ENCODE results near the gene POGZ.
"Not testable (repeated sequence)": the region's sequence is repeated elsewhere in the genome, so short reads cannot be mapped to it uniquely, and the experiment has no call there.

The POGZ gene

DNA sequence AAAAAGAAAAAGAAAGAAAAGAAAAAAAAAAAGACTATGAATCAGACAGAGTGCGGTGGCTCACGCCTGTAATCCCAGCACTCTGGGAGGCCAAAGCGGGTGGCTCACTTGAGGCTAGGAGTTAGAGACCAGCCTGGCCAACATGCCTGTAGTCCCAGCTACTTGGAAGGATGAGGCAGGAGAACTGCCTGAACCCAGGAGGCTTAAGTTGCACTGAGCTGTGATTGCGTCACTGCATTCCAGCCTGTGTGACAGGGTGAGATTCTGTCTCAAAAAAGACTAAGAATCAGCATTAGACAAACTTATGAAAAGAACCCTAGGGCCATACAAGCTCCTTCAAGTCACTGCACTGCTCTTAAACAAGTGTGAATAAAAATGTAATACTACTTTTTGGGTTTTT, 43.1 kb downstream of the POGZ start:
- no peak for DNase-seq

DNA sequence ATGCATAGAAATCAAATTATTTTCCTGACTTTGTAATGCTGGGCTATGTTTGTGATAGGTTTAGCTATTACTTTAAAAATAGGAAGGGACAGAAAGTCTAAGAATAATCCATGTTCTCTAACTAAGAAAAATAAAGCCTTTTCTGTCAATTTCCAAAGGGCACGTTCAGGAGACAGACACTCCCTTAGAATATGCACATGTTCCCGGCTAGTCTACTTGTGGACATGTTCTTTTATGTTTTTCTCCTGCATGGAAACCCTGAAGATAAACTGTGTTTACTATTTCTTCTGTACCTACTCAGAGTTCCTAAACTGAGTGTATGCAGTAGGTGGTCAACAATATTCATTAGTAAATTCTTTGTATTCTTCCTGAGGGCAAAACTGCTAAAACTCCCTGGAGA, 47.4 kb downstream of the POGZ start:
- no peak for DNase-seq

DNA sequence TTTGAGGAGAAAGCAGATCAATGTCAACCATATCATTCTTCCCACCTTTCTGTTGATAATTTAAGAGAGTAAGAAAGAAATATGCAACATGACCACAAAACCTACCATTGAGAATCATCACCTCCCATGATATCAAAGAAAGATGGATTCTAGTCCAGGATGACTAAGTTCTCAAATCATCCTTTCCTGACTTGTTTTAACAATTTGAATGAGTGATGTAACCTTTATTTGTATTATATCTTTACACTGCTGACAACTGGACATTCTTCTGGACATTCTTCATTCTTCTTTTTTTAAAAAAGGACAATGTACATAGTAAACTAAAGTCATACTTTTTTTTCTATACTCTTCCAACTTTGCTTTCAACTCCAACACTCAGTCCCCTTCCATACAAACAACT, 50.4 kb downstream of the POGZ start:
- no peak for DNase-seq

DNA sequence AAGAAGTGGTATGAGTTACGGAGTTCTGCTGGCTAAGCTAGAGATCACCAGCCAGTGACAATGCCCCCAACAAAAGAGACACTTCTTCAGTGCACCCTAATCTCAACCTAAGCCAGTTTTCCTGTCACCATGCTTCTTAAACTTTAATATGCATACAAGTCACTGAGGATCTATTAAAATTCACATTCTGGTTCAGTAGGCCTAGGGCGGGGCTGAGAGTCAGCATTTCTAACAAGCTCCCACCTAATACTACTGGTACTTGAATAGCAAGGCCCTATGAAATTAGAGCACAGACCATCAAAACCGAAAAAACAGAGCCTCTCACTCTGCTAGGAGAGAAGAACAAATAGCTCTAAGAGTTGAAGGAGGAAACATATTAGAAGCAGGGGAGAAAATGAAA, 52.0 kb downstream of the POGZ start:
- no peak for DNase-seq

DNA sequence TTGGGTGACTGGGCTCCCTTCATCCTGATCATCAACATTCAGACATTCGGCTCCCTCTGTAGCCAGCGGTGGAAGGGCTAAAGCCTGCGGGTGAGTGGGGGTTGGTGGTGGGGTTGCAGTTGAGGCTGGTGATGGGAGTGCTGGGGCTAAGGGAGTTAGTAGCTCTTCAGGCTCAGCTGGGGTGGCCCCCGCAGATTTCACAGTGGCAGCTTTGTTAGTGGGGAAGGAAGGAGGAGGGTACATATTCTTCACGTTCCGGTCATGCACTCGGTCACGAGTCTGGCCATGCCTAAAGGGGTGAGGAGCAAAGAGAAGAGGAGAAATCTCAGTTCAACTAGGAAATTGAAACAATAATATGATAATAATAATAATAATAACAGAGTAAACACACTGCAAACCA, 53.1 kb downstream of the POGZ start:
- DNase-seq, result no peak

DNA sequence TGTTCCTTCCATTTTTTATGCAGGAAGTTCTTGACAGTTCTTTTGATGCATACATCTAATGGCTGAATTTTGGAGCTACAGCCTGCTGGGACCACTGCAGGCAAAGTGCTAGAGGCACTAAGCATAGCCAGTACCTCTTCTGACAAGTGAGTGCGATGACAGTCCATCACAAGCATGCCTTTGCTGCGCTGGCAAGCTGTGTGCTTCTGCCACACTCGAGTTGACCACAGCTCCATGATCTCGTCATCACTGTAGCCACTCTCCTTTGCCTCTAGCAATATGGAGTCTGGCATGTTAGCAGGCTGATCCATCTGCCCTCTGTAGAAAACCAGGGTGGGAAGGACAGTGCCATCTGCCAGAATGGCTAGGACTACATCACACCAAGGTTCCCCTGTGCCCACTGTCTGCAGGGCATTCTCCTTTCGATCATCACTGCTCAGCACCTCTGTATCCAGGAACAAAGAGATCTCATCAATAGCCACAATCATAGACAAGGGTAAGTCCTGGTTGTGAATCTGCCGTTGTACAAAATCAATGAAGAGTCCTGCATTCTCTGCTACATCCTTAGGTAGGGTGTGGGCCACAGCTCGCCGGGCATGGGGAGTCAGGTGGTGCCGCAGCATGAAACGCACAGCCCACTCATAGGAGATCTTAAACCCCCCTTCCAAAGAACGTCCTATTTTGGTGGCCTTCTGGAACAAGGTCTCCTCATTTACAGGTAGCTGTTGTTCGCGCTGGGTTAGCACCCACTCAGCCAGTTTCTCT, 53.9 kb downstream of the POGZ start:
- DNase-seq, result no peak

DNA sequence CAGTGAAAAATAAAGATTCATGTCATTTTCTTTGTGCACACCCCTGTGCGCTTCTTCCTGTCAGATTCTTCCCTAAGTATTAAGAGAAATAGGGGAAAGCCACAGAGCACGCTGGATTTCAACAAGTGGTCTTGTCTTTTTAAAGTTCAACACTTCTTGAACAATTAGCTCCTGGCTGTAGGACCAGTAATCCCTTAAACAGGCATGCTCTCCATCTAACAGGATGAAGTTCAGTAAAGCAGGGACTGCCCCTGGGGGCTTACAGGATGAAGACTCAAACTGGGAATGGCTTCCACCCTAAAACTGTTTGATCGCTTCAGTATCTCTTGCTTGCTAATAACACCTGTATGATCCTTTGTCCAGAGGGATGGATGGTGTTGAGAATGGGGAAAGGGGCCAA, 55.7 kb downstream of the POGZ start:
- no peak for DNase-seq

DNA sequence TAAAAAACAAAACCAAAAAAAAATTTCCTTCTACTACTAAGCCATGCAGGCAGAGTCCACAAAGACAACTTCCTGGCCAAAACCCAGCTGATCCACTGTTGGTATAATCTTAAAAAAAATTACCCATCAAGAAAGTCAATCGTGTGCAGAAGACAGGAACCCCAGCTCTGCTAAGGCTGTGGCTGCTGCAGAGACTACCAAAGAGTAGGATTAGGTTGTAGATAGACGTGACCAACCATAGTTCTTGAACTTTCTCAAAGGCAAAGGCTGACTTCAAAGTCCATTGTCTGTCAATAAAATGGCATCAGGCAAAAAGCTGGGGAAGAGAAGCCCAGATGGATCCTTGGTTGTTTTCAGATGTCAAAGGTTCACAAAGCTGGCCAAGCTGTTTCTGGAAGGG, 56.5 kb downstream of the POGZ start:
- DNase-seq, result no peak

DNA sequence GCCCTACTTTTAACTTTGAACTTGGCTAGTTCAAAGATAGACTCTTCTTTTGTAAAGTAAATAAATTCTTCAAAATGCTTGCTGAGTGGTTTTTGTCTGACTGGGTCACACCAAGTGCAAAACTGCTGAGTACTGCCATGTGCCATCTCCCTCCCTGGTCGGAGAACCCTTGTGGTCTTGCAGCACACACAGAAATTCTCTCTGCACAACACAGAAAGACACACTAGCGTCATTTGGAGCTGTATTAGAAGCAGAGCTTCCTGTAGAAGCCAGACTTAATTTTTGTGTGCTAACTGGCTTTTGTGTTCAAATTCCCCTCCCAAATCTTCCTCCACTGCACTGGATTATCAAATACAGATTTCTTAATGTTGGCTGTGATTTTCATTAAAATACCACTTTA, 57.4 kb downstream of the POGZ start:
- DNase-seq, result no peak

DNA sequence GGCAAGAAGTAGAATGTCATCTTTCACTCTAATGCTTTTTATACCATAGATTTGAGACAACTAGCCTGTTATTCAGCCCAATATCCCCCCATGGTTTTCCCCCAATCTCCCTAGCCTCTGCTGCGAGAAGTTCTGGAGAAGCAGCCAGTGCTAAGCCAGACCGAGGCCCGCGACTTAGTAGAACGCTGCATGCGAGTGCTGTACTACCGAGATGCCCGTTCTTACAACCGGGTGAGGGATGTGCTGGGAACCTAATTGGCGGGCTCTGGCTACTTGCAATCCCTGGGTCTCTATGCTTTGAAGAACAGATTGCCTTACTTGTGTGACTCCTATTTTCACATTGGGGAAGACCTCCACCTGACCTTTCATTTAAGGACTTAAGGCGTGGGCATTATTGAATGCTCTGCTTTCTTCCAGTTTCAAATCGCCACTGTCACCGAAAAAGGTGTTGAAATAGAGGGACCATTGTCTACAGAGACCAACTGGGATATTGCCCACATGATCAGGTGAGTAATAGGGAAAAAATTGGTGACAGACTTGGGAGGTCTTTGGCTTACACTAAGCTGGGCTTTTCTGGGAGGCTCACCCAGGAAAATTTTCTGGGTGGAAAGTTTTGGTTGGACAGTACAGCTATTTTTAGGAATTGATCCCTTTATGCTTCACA, 58.0 kb downstream of the POGZ start:
- no peak for DNase-seq

DNA sequence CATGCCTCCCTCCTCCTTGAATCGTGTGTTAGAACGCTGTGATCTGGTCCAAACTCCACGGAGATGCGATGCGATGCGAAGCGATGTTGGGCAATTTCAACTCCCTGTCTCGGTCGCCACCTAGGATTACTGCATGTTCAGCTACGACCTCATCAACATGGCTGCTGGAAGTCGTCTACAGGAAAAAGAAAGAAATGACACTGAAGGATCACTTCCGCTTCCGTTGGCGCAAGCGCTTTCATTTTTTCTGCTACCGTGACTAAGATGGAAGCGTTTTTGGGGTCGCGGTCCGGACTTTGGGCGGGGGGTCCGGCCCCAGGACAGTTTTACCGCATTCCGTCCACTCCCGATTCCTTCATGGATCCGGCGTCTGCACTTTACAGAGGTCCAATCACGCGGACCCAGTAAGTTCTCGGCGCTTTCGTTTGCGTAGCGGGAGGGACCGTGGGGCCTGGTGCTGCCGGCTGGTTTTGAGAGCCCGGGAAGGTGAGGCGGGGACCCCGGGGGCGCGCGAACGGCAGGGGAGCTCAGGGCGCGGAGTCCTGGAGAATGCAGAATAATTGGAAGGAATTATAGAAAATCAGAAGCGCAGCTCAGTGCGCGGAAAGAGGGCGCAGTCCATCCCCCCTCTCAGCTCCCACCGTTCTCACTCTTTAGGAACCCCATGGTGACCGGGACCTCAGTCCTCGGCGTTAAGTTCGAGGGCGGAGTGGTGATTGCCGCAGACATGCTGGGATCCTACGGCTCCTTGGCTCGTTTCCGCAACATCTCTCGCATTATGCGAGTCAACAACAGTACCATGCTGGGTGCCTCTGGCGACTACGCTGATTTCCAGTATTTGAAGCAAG, 59.7 kb downstream of the POGZ start, which contains the start of gene PSMB4:
TSS of gene PSMB4 (plus strand) at position 250 of the 848 bp plus-strand sequence. CDS start at position 265, 15 bp downstream.
- DNase-seq, result peak; percentile 93

DNA sequence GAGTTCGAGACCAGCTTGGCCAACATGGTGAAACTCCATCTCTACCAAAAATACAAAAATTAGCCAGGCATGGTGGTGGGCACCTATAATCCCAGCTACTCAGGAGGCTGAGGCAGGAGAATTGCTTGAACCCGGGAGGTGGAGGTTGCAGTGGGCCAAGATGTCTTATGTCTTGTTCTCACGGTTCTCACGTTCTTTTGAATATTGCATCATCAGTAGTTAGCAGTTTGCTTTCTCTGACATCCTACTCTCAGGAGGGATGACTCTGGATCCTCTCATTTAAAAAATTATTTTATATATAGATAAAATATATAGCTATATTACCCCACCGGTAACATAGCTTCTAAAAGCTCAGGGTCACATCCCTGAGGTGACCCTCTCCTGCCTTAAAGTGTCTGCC, 63.0 kb downstream of the POGZ start:
- DNase-seq, result not testable (repeated sequence)

DNA sequence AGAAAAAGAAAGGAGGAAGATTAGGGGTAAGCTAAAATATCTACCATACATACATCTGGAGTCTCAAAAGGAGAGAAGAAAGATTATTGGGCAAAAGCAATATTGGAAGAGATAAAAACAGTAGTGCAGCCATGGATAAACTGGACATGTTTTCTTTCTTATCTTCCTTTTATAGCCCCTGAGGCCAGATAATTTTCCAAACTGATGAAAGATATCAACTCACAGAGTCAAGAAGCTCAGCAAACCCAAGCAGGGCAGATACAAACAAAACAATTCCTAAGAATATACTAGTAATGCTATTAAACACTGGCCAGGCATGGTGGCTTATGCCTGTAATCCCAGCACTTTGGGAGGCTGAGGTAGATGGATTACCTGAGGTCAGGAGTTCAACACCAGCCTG, 65.7 kb downstream of the POGZ start:
- no peak for DNase-seq

DNA sequence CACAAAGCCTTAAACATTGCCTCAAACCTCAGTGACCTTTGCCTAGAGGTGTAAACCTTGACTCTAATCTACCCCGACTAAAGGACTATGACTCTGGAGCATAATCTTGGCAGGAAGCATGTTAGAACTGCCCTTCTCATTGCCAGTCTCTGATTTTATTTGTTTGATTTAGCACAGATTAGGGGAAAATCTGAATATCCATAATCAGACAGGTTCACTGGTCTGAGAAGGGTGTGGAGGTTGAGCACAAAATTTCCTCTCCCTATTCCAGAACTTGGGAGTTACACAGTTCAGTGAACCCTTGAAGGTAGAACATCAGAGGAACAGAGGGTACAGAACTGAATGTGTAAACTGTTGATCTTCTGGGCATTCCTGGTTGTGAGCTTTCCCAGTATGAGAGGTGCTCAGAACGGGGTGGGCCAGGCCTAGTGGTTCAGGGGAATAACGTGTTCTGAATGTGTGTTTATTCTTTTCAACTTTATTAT, 68.2 kb downstream of the POGZ start:
- no peak for DNase-seq

DNA sequence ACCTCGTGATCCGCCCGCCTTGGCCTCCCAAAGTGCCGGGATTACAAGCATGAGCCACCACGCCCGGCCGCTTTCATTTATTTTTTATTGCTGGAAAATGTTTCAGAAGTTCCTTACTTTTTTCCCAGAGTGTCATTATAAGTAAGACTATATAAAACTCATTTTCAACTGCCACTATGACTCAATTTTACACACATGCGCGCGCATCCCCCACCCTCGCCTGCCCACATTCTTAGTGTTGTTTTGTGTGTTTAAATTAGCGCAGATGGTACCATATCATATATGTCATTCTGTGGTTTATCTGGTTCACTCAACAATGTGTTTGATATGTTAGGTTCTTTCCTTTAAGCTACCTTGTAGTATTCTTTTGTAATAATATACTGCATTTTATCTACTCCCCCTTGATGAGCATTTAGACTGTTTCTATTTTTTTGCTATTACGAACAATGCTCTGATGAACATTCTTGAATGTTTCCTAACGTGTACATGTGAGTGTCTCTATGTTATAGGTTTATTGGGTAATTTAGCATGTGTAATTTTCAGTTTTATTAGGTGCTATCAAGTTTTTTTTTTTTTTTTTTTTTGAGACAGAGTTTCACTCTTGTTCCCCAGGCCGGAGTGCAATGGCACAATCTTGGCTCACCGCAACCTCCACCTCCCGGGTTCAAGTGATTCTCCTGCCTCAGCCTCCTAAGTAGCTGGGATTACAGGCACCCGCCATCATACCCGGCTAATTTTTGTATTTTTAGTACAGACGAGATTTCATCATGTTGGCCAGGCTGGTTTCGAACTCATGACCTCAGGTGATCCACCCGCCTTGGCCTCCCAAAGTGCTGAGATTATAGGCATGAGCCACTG, 68.8 kb downstream of the POGZ start:
- DNase-seq, result not testable (repeated sequence)

DNA sequence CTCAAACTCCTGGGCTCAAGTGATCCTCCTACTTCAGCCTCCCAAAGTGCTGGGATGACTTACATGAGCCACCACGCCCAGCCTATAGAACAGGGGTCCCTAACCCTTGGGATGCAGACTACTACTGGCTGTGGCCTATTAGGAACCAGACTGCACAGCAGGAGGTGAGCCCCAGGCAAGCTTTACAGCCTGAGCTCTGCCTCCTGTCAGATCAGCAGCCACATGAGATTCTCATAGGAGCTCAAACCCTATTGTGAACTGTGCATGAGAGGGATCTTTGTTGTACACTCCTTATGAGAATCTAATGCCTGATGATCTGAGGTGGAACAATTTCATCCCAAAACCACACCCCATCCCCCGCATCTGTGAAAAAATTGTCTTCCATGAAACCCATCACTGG, 73.3 kb downstream of the POGZ start:
- DNase-seq, result no peak

DNA sequence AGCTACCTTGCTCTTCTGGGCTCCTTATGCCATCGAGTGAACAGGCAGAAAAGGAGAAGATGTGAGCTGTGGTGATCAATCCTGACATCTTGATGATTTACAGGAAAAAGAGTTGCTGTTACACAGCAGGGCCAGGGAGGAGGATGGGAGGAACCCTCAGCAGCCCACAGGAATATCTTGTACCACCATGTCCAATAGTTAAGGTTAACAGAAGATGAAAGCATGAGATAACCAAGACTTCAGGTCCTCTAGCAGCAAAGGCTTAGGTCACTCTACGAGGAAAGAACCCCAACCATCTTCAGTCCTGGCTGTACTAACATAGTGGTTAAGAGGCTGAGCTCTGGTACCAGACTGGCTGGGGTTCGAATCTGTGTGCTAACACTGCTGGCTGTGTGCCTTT, 74.7 kb downstream of the POGZ start:
- DNase-seq, result no peak

DNA sequence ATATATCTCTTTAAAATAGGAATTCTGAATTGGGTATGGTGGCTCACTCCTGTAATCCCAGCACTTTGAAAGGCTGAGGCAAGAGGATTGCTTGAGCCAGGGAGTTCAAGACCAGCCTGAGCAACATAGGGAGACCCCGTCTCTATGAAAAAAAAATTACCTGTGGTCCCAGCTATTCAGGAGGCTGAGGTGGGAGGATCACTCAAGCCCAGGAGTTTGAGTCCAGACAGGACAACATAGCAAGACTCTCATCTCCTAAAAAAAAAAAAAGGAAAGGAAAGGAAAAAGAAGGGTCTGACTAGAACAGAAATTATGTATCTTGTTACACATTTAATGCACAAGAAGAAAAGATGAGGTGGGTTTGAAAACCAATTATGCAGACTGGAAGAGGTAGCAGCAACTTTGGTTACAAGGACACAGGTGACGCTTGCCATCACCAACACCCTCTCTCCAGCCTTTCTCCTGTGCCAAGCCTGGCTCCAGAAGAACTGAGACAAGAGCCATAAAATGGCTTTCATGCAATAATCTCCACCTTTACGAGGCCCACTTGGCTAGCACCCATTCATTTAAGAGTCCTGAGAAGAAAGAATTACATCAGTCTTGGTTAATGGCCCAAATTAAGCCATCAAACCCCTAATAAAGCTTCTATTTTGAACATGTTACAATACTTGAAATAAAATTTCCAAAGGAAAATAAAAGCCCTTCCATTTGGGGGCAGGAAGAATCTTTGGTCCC, 82.0 kb downstream of the POGZ start:
- no peak for DNase-seq

DNA sequence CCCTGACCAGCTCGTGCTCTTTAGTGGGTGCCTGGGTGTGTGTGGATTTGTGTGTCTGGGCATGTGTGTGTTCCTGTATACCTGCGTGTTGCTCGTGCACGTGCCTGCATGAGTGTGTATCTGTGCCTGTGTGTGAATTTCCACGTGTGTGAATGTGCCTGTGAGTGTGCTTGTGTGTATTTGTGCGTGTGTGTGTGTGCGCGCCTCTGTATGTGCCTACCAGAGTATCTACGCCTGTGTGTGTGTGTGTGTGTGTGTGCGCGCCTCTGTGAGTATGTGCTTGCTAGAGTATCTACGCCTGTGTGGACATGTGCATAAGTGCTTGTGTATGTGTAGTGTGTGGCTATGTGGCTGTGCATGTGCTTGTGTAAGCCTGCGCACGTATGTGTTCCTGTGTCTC, 86.1 kb downstream of the POGZ start:
- DNase-seq, result no peak

DNA sequence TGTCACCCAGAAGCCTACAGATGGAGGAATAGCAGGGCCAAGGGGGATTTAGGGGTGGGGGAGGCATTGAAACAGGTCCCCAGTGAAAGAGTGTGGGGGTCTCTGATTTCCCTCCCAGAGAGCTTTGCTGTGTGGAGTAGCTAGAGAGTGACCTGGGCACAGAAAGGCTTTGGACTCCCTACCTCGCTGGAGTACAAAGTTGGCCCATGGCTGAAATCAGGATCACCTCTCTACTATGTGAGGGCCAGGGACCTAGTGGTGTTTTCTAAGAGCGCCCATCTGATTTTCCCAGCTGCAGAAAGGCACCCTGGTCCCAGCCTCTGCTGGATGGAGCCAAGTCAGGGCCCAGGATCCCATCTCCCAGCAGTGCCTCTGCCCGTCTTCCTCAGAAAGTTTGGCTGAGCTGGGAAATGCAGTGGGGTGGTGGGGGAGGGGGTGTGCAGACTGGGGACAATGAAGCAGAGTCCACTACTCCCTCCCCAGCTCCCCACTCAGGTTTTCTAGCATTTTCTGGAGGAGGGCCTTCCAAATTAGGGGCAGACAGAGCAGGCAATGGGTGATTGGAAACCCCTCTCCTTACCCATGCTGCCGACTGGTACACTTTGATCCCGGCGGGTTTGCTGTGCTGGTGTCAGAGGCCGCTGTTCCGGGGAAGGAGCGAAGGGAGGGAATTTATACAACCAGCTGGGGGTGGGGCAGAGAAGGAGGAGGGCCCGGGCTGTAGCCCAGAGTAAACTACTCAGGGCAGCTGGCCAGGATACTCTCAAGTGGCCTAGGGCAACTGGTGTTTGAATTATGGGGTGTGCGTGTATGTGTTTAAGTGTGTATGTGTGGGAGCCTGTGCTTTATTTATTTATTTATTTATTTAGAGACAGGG, 87.0 kb downstream of the POGZ start, which contains the start of gene SELENBP1:
TSS of gene SELENBP1 (minus strand) at position 648 of the 877 bp plus-strand sequence. CDS start at position 584, 64 bp downstream.
- peak; percentile 21 for DNase-seq
